ENCODE data around the gene FAM50B. TPM values are rescaled to one million over a fixed set of nuclear protein-coding genes. Genes with fewer than 3 reads are reported as not detected.

Gene FAM50B
- total RNA-seq, 1 donor from 2014 or later = 9.1 TPM

DNA sequence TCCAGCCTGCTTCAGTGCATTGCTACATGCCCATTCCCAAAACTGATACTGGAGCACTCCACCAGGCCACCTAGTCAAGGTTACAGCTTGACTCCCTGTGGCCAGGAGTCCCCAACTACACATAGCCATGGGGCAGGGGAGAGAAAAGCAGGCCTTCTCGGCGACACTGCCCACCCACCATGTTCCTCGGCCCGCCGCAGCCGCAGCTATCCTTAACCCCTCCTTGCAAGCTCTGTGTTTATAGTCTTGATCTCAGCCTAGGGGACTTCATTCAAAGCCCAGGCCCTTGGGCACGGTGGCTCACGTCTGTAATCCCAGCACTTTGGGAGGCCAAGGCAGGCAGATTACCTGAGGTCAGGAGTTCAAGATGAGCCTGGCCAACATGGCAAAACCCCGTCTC is 39.2 kb upstream of the FAM50B start:
- no peak overlapping the region for H3K27ac Mint-ChIP-seq
- no peak overlapping the region for H3K4me3 Mint-ChIP-seq
- no peak for DNase-seq (ENCODE audit: low spot score)
- H3K4me1 Mint-ChIP-seq (ENCODE audit: low read depth) = no peaks in the 10 kb centered on the region
- intact Hi-C loops (cut with micrococcal nuclease) = no loop called here
- no peaks in the 10 kb centered on the region for H3K36me3 Mint-ChIP-seq (ENCODE audit: low read depth)
- no peaks in the 10 kb centered on the region for H3K9me3 Mint-ChIP-seq
- no peaks in the 10 kb centered on the region for H3K27me3 Mint-ChIP-seq (ENCODE audit: insufficient read depth)

DNA sequence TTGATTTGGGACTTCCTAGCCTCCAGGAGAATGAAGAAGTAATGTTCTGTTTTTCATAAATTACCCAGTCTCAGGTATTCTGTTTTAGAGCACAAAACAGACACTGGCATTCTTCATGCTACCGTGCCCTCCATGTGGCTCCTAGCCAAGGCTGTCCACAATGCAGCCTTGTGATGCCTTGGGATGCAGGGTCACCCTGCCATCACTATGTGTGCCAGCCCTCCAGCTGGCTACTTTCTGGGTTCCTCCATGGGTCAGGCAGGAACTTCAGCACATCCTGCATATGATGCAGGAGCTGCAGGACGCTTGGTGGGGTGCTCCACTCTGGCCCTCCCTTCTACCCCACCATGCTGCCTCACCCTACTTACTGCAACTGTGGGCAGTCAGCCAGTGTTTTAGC is 38.0 kb upstream of the FAM50B start:
- intact Hi-C loops (cut with micrococcal nuclease) = no loop called here
- no peak for DNase-seq (ENCODE audit: low spot score)
- H3K36me3 Mint-ChIP-seq (ENCODE audit: low read depth) = no peaks in the 10 kb centered on the region
- no peaks in the 10 kb centered on the region for H3K9me3 Mint-ChIP-seq
- no peaks in the 10 kb centered on the region for H3K27me3 Mint-ChIP-seq (ENCODE audit: insufficient read depth)
- no peaks in the 10 kb centered on the region for H3K4me1 Mint-ChIP-seq (ENCODE audit: low read depth)
- H3K4me3 Mint-ChIP-seq = no peak overlapping the region
- H3K27ac Mint-ChIP-seq = no peak overlapping the region

DNA sequence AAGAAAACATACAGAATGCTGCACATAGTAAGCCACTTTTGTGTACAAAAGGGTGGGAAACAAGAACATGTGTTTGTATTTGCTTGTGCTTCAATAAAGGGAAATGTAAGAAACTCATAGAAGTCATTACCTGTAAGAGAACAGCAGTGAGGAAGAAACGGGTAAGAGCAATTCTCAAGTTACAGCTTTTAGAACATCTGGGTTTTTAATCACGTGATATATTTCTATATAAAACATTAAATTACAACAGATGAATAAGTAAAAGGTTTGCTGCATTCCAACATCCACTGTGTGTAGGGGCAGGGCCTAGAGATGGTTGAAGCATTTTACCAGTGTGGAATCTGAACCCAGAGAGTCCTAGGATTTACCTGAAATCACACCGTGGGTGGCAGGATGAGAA is 36.6 kb upstream of the FAM50B start:
- no peak overlapping the region for H3K27ac Mint-ChIP-seq
- no peak overlapping the region for H3K4me3 Mint-ChIP-seq
- no peak for DNase-seq (ENCODE audit: low spot score)
- intact Hi-C loops (cut with micrococcal nuclease) = no loop called here
- H3K36me3 Mint-ChIP-seq (ENCODE audit: low read depth) = no peaks in the 10 kb centered on the region
- no peaks in the 10 kb centered on the region for H3K4me1 Mint-ChIP-seq (ENCODE audit: low read depth)
- no peaks in the 10 kb centered on the region for H3K27me3 Mint-ChIP-seq (ENCODE audit: insufficient read depth)
- H3K9me3 Mint-ChIP-seq = no peaks in the 10 kb centered on the region

DNA sequence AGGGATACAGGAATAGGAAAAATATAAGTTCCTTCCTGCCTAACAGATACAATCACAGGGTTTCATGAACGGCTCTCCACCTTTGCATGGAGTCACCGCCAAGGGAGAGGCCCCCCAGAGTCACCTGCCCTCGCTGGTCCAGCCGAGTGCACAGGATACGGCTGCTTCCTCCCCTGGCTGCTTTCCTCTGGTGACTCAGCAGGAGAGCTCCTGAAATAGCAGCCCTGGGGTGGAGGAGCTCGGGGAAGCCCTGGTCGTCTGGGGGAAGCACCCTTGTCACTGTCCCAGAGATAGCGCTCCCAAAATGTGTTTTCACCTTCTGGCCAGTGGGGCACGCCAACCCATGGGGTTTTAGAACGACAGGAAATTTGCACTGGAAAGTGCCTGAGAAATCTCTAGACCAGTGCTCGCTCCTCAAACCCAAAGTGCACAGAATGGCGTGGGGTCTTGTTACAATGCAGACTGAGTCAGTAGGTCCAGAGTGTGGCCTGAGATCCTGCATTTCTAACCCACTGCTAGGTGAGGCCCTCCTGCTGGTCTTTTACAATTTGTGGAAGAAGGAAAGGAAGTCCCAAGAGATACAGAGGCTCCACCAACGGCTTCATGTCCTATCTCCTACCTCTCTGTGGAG is 35.9 kb upstream of the FAM50B start:
- no peak for DNase-seq (ENCODE audit: low spot score)
- Mint-ChIP-seq H3K36me3 (ENCODE audit: low read depth) (no peaks in the 10 kb centered on the region), H3K27me3 (ENCODE audit: insufficient read depth) (no peaks in the 10 kb centered on the region), H3K4me1 (ENCODE audit: low read depth) (no peaks in the 10 kb centered on the region), H3K9me3 (no peaks in the 10 kb centered on the region), H3K27ac (no peak overlapping the region), H3K4me3 (no peak overlapping the region)
- intact Hi-C loops (cut with micrococcal nuclease) = no loop called here

DNA sequence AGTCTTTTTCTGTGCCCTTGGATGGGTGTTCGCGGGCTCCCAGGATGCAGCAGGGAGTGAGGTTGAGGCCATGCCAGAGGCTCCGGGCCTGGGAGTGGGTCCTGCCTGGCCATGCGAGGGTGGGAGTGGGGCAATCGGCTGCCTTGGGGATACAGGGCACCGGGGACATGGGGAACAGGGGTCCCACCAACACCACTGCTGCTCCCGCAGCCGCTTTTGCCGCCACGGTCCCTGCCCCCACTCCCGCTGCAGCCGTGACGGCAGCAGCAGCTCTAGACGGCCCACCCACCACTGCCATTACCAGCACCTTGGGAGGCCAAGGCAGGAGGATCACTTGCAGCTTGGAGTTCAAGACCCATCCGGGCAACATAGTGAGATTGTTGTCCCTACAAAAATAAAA is 35.3 kb upstream of the FAM50B start:
- DNase-seq (ENCODE audit: low spot score) = no peak
- no peak overlapping the region for H3K4me3 Mint-ChIP-seq
- no peaks in the 10 kb centered on the region for H3K36me3 Mint-ChIP-seq (ENCODE audit: low read depth)
- H3K27ac Mint-ChIP-seq = no peak overlapping the region
- intact Hi-C loops (cut with micrococcal nuclease) = no loop called here
- H3K27me3 Mint-ChIP-seq (ENCODE audit: insufficient read depth) = no peaks in the 10 kb centered on the region
- no peaks in the 10 kb centered on the region for H3K9me3 Mint-ChIP-seq
- no peaks in the 10 kb centered on the region for H3K4me1 Mint-ChIP-seq (ENCODE audit: low read depth)

DNA sequence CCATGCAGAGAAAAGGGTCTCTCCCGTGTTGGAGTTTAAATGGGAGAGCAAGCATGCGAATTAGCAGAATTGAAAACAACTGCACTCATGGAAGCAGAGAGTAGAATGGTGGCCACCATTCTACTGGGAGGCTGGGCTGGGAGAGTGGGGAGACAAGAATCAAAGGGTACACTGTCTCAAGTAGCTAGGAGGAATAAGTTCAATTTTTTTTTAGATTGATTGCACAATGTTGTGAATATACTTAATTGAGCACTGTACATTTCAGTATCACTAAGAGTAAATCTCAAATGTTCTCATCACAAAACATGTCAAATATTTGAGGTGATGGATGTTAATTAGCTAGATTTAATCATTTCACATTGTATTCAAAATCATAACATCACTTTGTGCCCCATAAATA is 34.6 kb upstream of the FAM50B start:
- H3K27me3 Mint-ChIP-seq (ENCODE audit: insufficient read depth) = peaks cover 4% of the 10 kb centered on the region
- H3K36me3 Mint-ChIP-seq (ENCODE audit: low read depth) = no peaks in the 10 kb centered on the region
- H3K4me3 Mint-ChIP-seq = no peak overlapping the region

GRCh38 chr6:3816251-3816650 is 32.9 kb upstream of the FAM50B start:
- intact Hi-C loops (cut with micrococcal nuclease) = no loop called here
- H3K4me1 Mint-ChIP-seq (ENCODE audit: low read depth) = no peaks in the 10 kb centered on the region

More for the DNA sequence above, 34.6 kb upstream of the FAM50B start:
- no peak for DNase-seq (ENCODE audit: low spot score)
- H3K4me1 Mint-ChIP-seq (ENCODE audit: low read depth) = no peaks in the 10 kb centered on the region
- H3K9me3 Mint-ChIP-seq = no peaks in the 10 kb centered on the region
- H3K27ac Mint-ChIP-seq = no peak overlapping the region
- intact Hi-C loops (cut with micrococcal nuclease) = no loop called here

GRCh38 chr6:3819161-3820110 is 29.7 kb upstream of the FAM50B start:
- intact Hi-C loops (cut with micrococcal nuclease) = no loop called here
- Mint-ChIP-seq H3K36me3 (ENCODE audit: low read depth) (no peaks in the 10 kb centered on the region), H3K27me3 (ENCODE audit: insufficient read depth) (peaks cover 4% of the 10 kb centered on the region), H3K4me3 (no peak overlapping the region), H3K27ac (no peak overlapping the region), H3K9me3 (no peaks in the 10 kb centered on the region), H3K4me1 (ENCODE audit: low read depth) (no peaks in the 10 kb centered on the region)
- no peak for DNase-seq (ENCODE audit: low spot score)

More at GRCh38 chr6:3816251-3816650, 32.9 kb upstream of the FAM50B start:
- Mint-ChIP-seq H3K27me3 (ENCODE audit: insufficient read depth) (peaks cover 4% of the 10 kb centered on the region), H3K4me3 (no peak overlapping the region), H3K27ac (no peak overlapping the region), H3K9me3 (no peaks in the 10 kb centered on the region), H3K36me3 (ENCODE audit: low read depth) (no peaks in the 10 kb centered on the region)
- no peak for DNase-seq (ENCODE audit: low spot score)

DNA sequence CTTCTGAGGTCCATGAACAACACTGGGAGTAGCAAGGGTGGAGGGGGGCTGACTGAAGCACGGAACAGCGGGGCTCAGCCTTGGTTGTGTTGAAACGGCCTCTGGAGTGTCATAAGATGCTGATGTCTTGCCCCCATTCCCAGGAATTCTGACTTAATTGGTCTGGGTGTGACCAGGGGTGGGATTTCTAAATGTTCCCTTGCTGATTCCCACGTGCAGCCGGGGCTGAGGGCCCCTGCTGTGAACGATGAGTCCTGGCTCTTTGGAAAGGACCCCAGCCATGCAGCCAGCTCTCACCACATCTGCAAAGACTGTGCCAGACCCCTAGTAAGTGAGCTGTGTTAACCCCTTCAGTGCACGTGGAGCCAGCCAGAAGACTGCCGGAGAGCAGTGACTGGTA is 28.6 kb upstream of the FAM50B start:
- no peaks in the 10 kb centered on the region for H3K36me3 Mint-ChIP-seq (ENCODE audit: low read depth)
- H3K4me1 Mint-ChIP-seq (ENCODE audit: low read depth) = no peaks in the 10 kb centered on the region
- no peak overlapping the region for H3K4me3 Mint-ChIP-seq
- intact Hi-C loops (cut with micrococcal nuclease) = no loop called here
- peaks cover 4% of the 10 kb centered on the region for H3K27me3 Mint-ChIP-seq (ENCODE audit: insufficient read depth)
- H3K9me3 Mint-ChIP-seq = no peaks in the 10 kb centered on the region
- H3K27ac Mint-ChIP-seq = no peak overlapping the region
- DNase-seq (ENCODE audit: low spot score) = no peak

DNA sequence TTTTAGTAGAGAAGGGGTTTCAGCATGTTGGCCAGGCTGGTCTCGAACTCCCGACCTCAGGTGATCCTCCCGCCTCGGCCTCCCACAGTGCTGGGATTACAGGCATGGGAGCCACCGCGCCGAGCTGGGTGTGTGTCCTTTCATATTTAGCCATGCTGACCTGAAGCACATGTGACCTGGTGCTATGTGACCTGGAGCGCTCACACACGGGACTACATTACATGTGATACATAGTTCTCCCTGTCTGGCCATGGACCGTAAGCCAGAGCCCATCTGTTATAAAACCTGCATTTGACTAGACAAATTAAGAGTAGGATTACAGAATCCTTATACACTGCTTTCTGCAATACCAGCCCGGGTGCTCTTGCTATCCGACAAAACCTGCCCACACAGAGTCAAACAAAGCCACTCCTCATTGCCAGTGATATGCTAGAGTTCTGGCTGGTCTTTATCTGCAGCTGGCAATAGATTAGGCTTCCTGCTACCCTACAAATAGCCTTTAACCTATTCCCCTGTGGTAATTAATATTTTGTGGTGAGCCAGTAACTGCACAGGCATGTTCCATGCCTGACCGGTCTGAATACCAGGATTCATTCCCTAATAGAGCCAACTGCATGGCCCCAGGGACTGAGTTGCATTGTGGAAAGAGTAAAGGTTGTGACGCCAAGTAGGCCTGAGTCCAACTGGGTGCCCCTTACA is 26.3 kb upstream of the FAM50B start:
- H3K4me3 Mint-ChIP-seq = no peak overlapping the region
- intact Hi-C loops (cut with micrococcal nuclease) = no loop called here
- no peak for DNase-seq (ENCODE audit: low spot score)
- H3K27ac Mint-ChIP-seq = no peak overlapping the region
- H3K9me3 Mint-ChIP-seq = no peaks in the 10 kb centered on the region
- H3K4me1 Mint-ChIP-seq (ENCODE audit: low read depth) = no peaks in the 10 kb centered on the region
- H3K27me3 Mint-ChIP-seq (ENCODE audit: insufficient read depth) = peaks cover 4% of the 10 kb centered on the region
- H3K36me3 Mint-ChIP-seq (ENCODE audit: low read depth) = no peaks in the 10 kb centered on the region

GRCh38 chr6:3823671-3824070 is 25.5 kb upstream of the FAM50B start:
- intact Hi-C loops (cut with micrococcal nuclease) = no loop called here
- H3K36me3 Mint-ChIP-seq (ENCODE audit: low read depth) = no peaks in the 10 kb centered on the region
- no peaks in the 10 kb centered on the region for H3K4me1 Mint-ChIP-seq (ENCODE audit: low read depth)

GRCh38 chr6:3825331-3825831 is 23.8 kb upstream of the FAM50B start:
- no peak for DNase-seq (ENCODE audit: low spot score)
- no peaks in the 10 kb centered on the region for H3K4me1 Mint-ChIP-seq (ENCODE audit: low read depth)
- no peak overlapping the region for H3K4me3 Mint-ChIP-seq
- intact Hi-C loops (cut with micrococcal nuclease) = no loop called here
- no peaks in the 10 kb centered on the region for H3K36me3 Mint-ChIP-seq (ENCODE audit: low read depth)
- no peak overlapping the region for H3K27ac Mint-ChIP-seq
- H3K9me3 Mint-ChIP-seq = no peaks in the 10 kb centered on the region
- peaks cover 4% of the 10 kb centered on the region for H3K27me3 Mint-ChIP-seq (ENCODE audit: insufficient read depth)

More at GRCh38 chr6:3823671-3824070, 25.5 kb upstream of the FAM50B start:
- H3K9me3 Mint-ChIP-seq = no peaks in the 10 kb centered on the region
- H3K4me3 Mint-ChIP-seq = no peak overlapping the region
- DNase-seq (ENCODE audit: low spot score) = no peak
- peaks cover 4% of the 10 kb centered on the region for H3K27me3 Mint-ChIP-seq (ENCODE audit: insufficient read depth)
- no peak overlapping the region for H3K27ac Mint-ChIP-seq
